NT2/D1 (cell line): ENCODE measurements around the gene GLRA1.
"Not testable (repeated sequence)": the region's sequence is repeated elsewhere in the genome, so short reads cannot be mapped to it uniquely, and the experiment has no call there.

Source experiments
- DNase-seq: peaks from one replicate; pipeline ENCODE4 v3.0.0-alpha.2; 2011; ENCODE audit warnings: low read depth, low spot score
- H3K27me3 ChIP-seq: 2 replicates; pipeline ENCODE4 v1.6.0; 2011; ENCODE audit warnings: mild to moderate bottlenecking; ENCODE audit not compliant: insufficient read length, insufficient read depth
- H3K36me3 ChIP-seq: 2 replicates; pipeline ENCODE4 v1.6.1; 2011; ENCODE audit warnings: mild to moderate bottlenecking, low read length, mixed read lengths; ENCODE audit not compliant: insufficient read depth, insufficient read length
- H3K4me1 ChIP-seq: 2 replicates; pipeline ENCODE4 v1.5.1; 2011; ENCODE audit not compliant: insufficient read depth, insufficient read length
- H3K4me3 ChIP-seq: 2 replicates; pipeline ENCODE4 v1.5.1; 2011; ENCODE audit warnings: low read depth; ENCODE audit not compliant: insufficient read length
- H3K9ac ChIP-seq: 2 replicates; pipeline ENCODE4 v1.6.0; 2011; ENCODE audit warnings: low read depth; ENCODE audit not compliant: insufficient read length
- H3K9me3 ChIP-seq: 2 replicates; pipeline ENCODE4 v1.5.1; 2011; ENCODE audit warnings: mild to moderate bottlenecking, low read length; ENCODE audit not compliant: insufficient read depth
- SUZ12 ChIP-seq: IDR thresholded peaks from 2 replicates; pipeline ENCODE4 v1.6.1; 2011; ENCODE audit not compliant: insufficient read length, insufficient read depth; ENCODE audit errors: extremely low read depth
- YY1 ChIP-seq: IDR thresholded peaks from 2 replicates; pipeline ENCODE4 v1.6.1; 2011; ENCODE audit not compliant: insufficient read length, insufficient read depth
- ZNF274 ChIP-seq: IDR thresholded peaks from 2 replicates; pipeline ENCODE4 v1.6.1; 2011; ENCODE audit warnings: mild to moderate bottlenecking, low read depth, low read length

GLRA1 gene

DNA sequence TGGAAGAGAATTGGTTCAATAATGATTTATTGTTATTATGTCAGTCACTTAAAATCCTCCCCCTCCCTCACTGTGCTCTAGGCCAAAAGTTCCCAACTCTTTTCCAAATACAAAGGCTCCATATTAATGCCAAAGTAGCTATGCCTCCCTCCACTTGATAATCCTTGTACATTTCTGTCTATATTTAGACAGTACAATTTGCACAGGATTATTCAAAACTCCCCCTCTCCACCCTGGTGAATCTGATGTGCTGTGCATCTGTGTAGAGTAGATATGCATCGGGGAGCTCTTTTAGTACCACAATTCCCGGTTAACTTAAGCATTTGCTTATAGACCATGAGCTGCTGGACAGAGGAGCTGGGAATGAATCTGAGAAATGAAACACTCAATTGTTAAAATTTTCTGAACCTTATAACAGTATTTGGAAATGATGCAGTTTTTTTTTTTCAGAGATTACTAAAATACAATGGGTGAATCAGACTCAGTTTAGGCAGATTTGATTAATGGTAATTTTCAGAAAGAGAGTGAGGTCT lies 27.6 kb downstream of the GLRA1 start:
- H3K9me3 ChIP-seq = no peaks in the 10 kb centered on the region
- no peaks in the 10 kb centered on the region for H3K36me3 ChIP-seq
- peaks cover 44% of the 10 kb centered on the region for H3K27me3 ChIP-seq
- TF ChIP-seq ZNF274 = no peak
- no peak for TF ChIP-seq YY1
- no peak for TF ChIP-seq SUZ12
- no peak overlapping the region for H3K9ac ChIP-seq
- DNase-seq = no peak
- H3K4me3 ChIP-seq = no peak overlapping the region
- peaks cover 7% of the 10 kb centered on the region for H3K4me1 ChIP-seq

DNA sequence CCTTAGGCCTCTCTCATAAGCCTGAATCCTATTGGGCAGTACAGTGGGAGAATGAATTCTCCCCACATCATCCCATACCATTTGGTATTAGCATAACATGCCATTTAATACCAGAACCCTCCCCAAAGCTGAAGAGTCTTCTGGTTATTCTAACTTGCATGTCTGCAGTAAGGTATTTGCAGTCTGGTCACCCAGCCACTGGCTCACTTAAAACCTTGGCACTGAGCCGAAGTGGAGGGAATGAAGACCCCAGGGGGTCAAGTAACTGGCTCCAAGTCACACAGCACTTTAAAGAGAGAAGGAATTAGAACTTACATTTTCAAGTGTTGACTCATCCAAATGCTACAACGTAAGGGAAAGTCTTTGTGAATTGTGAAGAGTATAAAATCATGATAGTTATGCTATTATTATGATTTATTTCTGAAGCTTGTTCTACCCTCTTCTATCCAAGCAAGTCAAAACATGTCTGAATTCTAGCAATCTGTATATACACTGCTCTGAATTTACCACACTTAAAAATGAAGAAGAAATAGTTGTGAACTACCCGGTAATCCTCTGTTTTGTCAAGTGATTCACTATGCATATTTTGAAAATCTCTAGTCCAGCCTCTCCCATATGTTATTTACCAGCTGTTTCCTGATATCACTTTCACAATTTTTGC lies 28.5 kb downstream of the GLRA1 start:
- H3K4me3 ChIP-seq = no peak overlapping the region
- no peaks in the 10 kb centered on the region for H3K9me3 ChIP-seq
- TF ChIP-seq ZNF274 = no peak
- no peak for TF ChIP-seq SUZ12
- no peak for TF ChIP-seq YY1
- H3K4me1 ChIP-seq = peaks cover 7% of the 10 kb centered on the region
- no peaks in the 10 kb centered on the region for H3K36me3 ChIP-seq
- DNase-seq = no peak
- H3K27me3 ChIP-seq = peaks cover 35% of the 10 kb centered on the region
- no peak overlapping the region for H3K9ac ChIP-seq

DNA sequence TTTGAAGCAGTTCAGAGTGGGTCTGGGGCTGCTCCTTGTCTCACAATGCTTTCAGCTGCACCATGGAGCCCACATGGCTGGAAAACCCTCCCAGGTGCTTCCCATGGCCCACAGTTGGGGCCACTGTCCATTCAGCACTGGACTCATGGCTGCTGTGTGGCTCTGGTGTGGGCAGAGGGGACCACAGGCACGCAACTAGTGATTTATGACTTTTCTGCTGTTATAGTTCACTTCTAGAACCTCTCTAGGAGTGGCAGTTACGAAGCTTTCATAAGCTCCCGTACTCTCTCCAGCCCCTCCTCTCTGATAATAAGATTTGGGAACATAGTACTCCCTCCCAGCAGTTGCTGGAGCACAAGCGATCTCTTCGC lies 29.0 kb downstream of the GLRA1 start:
- peaks cover 7% of the 10 kb centered on the region for H3K4me1 ChIP-seq
- no peak for TF ChIP-seq SUZ12
- TF ChIP-seq YY1 = no peak
- no peak for TF ChIP-seq ZNF274
- H3K4me3 ChIP-seq = no peak overlapping the region
- H3K36me3 ChIP-seq = no peaks in the 10 kb centered on the region
- H3K27me3 ChIP-seq = peaks cover 29% of the 10 kb centered on the region
- no peak overlapping the region for H3K9ac ChIP-seq
- no peaks in the 10 kb centered on the region for H3K9me3 ChIP-seq
- no peak for DNase-seq

DNA sequence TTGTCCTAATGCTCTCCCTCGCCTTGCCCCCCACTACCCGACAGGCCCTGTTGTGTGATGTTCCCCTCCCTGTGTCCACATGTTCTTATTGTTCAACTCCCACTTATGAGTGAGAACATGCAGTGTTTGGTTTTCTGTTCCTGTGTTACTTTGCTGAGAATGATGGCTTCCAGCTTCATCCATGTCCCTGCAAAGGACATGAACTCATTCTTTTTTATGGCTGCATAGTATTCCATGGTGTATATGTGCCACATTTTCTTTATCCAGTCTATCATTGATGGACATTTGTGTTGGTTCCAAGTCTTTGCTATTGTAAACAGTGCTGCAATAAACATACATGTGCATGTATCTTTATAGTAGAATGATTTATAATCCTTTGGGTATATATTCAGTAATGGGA lies 31.2 kb downstream of the GLRA1 start:
- not testable (repeated sequence) for H3K4me3 ChIP-seq, DNase-seq, H3K36me3 ChIP-seq, H3K9me3 ChIP-seq, H3K27me3 ChIP-seq, H3K9ac ChIP-seq, H3K4me1 ChIP-seq

DNA sequence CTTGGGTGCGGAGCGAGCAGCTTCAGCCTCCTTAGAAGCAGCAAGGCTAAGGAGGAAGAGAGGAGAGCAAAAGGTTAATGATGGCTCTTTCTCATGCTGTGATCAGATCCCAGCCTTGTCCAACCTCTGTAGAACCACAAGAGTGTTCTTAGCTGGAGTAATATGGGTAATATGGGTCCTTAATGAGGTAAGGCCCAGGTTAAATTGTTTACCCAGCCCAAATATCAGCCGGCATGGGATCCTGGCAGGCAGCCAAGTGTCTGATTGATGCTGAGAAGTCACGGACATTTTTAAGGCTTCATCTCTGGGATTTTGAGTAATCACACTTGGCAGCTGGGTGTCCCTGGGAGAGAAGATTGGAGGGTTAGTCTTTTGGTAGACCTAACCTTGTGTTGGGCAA lies 32.3 kb downstream of the GLRA1 start:
- peaks cover 7% of the 10 kb centered on the region for H3K4me1 ChIP-seq
- H3K9me3 ChIP-seq = no peaks in the 10 kb centered on the region
- no peaks in the 10 kb centered on the region for H3K36me3 ChIP-seq
- TF ChIP-seq ZNF274 (no peak), SUZ12 (no peak), YY1 (no peak)
- no peaks in the 10 kb centered on the region for H3K27me3 ChIP-seq
- no peak overlapping the region for H3K4me3 ChIP-seq
- no peak overlapping the region for H3K9ac ChIP-seq
- no peak for DNase-seq

DNA sequence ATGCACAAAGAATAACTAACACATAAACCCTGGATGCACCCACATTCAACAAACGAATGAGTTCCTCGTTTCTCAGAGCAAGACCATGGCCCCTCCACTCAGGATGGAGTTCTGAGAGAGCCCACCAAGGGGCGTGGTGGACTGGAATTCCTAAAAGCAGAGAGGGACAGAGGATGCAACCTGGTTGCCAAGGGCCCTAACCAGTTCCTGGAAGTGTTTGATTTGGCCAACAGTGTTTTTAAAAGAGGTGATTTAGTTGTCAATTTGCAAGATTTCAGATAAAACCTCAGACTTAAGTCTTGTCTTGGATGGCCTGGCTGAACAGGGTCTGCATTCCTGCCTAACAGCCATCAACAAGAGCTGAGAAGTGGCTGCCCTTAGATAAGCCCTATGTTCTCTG lies 34.4 kb downstream of the GLRA1 start:
- no peak overlapping the region for H3K4me3 ChIP-seq
- no peak for DNase-seq
- H3K27me3 ChIP-seq = no peaks in the 10 kb centered on the region
- H3K9ac ChIP-seq = no peak overlapping the region
- no peak for TF ChIP-seq YY1
- TF ChIP-seq ZNF274 = no peak
- TF ChIP-seq SUZ12 = no peak
- H3K36me3 ChIP-seq = no peaks in the 10 kb centered on the region
- H3K4me1 ChIP-seq = peaks cover 1% of the 10 kb centered on the region
- no peaks in the 10 kb centered on the region for H3K9me3 ChIP-seq

DNA sequence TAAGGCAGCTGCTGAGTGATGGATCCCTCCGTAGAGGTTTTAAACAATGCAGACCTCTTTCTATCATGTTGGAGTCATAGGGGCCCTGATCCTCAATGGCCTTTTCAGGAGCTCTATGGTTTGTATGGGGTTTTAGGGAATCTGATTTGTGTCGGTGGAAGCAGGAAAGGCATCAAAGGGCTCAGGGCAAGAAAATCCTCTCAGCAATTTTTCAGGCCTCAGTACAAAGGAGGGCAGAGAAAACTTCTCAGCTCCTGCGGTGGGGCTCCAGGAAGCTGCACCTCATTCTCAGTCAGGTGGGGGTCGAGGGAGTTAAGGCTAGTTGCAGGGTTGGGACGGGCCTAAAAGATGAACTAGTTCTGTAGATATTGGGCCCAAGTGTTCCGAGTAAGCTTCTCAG lies 35.0 kb downstream of the GLRA1 start:
- H3K9me3 ChIP-seq = no peaks in the 10 kb centered on the region
- TF ChIP-seq YY1 = no peak
- TF ChIP-seq ZNF274 = no peak
- TF ChIP-seq SUZ12 = no peak
- H3K36me3 ChIP-seq = no peaks in the 10 kb centered on the region
- no peak for DNase-seq
- no peaks in the 10 kb centered on the region for H3K4me1 ChIP-seq
- no peak overlapping the region for H3K4me3 ChIP-seq
- no peaks in the 10 kb centered on the region for H3K27me3 ChIP-seq
- no peak overlapping the region for H3K9ac ChIP-seq
